HG03039 (cell line): ENCODE measurements around the gene NISCH.

Experiments used
- ATAC-seq: cut with Tn5 transposase; IDR thresholded peaks from one replicate; pipeline ENCODE4 v1.9.1; 2021; ENCODE audit warnings: mild to moderate bottlenecking, moderate library complexity; ENCODE audit not compliant: unreplicated experiment

NISCH gene

DNA sequence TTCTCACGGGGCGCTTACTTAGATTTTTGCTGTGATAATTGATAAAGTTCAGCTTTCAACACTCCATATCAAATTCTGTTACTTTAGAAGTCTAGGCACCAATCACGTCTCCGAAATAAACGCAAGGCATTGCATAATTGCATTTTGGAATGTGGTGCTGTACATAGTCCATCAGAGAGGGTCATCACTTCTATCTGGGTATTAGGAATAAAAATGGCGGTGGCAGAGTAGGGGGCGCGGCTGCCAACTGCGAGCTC is 80.6 kb downstream of the NISCH start:
- no peak for ATAC-seq

DNA sequence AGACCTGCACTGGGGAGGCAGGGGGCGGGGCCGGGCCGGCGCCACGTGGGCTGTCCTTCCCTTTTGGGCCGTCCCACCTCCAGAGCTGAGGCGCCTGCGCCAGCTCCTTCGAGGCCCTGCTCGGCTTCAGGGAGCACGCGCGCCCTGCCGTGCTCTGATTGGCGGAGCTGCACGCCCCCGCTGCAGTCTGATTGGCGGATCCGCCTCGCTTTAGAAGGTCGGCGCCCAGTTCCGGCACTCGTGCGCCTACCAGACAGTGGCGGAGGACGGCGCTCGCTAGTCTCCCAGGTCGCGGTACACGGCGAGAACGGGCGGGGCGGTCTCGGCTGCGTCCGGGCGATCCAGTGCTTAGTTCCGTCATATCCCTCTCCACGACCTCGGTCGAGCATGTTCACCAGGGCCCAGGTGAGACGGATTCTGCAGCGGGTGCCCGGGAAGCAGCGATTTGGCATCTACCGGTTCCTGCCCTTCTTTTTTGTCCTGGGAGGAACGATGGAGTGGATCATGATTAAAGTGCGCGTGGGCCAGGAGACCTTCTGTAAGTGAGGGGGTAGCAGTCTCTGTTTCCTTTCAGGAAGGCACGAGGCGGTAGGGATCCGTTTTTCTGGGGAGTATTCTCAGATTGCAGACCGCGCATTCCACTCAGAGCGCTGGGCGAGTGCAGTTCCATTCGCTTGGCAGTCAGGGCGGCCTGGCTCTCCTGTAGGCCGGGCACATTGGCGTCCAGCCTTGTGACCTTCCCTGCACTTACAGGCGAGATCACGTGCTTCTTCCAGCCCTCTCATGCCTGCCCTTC is 81.2 kb downstream of the NISCH start, which contains the start of gene UQCC5:
TSS of gene UQCC5 (plus strand) at position 237 of the 796 bp plus-strand sequence. CDS start at position 388, 151 bp downstream.
- peak; percentile 84 for ATAC-seq

DNA sequence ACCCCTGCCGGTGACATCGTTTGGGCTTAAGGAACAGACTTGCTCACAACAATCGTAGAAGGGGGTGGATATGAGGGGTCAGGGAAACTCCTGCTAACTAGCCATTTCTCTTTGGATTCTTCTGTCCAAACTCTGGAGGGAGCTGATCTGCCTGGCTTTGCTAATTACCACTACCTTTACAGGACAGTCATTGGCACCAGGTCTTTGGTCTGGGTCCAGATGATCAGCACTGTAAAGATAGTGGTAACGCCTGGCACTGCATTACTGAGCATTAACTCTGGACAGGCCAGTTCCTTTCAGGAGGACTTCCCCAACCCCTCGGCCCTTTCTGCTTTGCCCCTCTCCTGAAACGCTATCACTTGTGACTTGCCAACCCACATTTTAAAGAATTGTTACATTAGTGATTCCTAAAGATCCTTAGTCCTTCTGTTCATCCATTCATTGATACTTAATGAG is 81.8 kb downstream of the NISCH start:
- ATAC-seq, result no peak

DNA sequence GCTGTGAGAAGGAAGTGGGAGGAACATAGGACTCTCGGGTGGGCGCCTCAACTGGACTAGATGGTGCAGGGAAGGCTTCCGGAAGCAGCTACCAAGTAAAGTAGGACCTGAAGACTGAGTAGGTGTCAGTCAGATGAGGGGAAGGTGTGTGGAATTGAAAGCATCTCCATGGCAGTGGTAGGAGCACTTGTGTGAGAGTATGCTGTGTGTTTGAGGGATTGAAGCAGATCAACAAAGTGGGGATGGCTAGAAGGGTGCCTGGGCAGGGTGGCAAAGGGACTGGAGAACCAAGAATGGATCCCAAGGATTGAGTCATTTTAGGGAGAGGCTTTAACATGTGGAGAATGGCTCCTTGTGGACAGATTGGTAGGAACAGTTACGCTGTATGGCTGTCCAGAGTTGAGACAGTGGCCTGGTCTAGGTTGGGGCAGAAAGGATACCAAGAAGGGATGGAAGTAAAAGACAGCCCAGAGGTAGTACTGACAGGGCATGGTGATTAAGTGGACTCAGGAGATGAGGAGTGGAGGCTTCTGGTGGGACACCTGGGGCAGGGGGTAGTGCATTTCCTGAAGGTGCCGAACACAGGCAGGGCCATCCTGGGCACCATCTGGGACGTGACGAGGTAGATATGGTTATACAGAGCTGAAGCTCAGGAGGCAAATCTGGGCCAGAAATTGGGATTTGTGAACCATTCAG is 82.5 kb downstream of the NISCH start:
- no peak for ATAC-seq

DNA sequence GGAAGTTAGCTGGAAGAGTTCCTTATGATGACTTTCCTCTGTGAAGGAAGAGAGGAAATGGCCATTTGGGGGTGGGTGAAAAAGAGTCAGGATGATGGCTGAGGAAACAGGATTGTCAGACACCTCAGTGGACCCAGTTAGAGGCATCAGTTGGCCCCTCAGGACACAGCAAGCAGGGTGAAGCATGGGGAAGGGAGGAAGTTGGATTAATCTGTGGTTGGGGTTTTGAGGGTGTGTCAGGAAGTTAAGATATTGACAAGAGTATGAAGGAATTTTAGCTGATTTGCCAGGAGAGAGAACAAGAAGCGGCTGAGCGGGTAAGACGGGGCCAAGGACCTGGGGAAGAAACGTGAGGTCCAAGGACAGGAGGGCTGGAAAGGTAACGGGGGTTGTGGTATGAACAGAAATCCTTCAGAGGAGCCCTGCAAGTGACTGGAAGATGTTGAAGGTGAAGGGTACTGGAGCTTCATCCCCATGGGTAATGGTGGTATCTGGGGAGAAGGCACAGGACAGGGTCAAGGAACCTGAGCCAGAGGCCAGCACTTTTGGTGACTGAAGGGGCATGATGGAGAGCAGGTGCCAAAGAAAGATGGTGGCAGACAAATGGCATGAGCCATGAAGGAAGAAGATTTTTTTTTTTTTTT is 83.7 kb downstream of the NISCH start:
- ATAC-seq, result no peak

DNA sequence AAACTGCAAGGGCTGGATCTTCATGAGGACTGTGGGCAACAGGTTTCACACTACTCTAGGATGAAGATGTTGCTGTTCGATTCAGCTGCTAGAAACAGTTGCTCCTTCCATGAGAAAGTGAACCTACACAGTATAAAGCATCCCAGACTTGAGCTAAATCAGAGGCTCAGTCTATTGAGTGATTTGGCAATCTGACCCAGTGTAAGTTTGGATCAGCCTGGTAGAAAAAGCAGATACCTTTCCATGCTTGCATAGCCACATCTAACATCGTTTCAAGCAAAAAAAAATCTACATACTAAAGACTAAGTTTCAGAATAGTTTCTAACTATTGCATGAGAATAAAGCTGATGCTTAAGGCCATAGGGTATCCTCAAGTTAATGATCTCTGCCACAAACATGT is 85.6 kb downstream of the NISCH start:
- no peak for ATAC-seq
